NCI-H748 (cell line): Measurements from ENCODE around the gene FKBP9.
"Not testable (repeated sequence)": the region's sequence is repeated elsewhere in the genome, so short reads cannot be mapped to it uniquely, and the experiment has no call there.

Source experiments
- DNase-seq: peaks from one replicate; lab custom pipeline; 2025; ENCODE audit not compliant: unreplicated experiment; lab: John Stamatoyannopoulos, UW

Gene FKBP9

DNA sequence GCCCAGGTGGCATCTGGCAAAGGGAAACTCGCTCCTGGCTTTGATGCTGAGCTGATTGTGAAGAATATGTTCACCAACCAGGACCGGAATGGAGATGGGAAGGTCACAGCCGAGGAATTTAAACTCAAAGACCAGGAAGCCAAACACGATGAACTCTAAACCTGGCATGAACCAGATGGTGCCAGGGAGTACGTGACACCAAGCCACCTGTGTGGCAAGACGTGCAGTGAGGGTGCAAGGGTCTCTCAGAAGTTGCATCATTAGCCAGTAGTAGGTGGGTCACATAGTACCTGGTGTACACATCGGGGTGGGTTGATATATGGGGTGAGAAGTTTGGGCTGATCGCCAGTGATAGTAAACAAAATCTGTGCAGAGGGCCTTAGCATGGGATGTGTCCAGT is 48.0 kb downstream of the FKBP9 start:
- DNase-seq: not testable (repeated sequence)

DNA sequence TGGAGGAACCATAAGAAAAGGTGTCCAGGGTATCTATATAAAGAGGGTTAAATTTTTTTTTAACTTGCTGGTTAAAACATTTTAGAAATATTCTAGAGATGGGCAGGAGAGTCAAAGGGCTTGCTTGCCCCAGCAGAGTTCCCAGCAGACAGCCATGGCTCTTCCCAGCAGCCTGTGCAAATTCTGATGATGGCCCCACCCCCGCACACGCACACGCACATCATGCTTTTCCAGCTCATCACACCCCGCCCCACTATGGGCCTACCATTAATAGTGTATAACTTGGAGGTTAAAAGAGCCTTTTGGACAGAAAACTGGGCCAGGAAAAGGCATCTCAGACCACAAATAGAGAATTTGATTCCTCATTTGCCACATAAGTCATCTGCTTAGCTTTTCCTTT is 48.5 kb downstream of the FKBP9 start:
- DNase-seq: not testable (repeated sequence)

DNA sequence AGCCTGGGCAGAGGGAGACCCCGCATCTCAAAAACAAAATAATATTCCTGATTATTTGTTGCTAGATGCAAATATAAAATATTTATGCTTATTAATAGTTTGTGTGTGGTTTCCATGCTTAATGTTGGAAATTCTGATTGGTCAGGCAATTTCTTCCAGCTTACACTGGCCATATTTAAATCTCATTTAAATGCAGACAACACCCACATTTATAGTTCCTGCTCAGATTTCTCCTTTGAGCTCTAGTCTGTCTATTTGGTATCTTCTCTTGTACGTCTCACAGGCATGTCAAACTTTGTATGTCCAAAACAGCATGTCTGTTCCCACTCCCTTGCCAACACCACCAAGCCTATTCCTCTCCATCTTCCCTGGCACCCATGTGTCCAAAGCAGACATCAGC is 52.5 kb downstream of the FKBP9 start:
- DNase-seq: no peak

DNA sequence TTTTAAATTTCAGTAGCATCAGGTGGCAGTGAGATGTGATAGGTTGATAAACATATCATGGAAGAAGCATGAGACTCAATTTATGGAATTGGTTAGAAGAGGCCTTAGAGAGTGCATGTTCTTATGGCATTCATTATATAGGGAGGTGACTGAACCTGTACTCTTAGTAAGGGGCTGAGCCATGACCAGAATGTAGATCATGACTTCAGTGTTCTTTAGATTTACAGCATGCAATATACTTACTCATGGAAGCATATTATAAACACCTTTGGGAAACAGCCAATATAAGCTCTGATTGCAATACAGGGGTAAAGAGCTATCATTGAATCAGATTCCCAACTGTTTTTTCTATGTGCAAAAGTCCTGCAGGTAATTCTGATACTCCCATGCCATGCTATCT is 55.1 kb downstream of the FKBP9 start:
- DNase-seq: no peak

DNA sequence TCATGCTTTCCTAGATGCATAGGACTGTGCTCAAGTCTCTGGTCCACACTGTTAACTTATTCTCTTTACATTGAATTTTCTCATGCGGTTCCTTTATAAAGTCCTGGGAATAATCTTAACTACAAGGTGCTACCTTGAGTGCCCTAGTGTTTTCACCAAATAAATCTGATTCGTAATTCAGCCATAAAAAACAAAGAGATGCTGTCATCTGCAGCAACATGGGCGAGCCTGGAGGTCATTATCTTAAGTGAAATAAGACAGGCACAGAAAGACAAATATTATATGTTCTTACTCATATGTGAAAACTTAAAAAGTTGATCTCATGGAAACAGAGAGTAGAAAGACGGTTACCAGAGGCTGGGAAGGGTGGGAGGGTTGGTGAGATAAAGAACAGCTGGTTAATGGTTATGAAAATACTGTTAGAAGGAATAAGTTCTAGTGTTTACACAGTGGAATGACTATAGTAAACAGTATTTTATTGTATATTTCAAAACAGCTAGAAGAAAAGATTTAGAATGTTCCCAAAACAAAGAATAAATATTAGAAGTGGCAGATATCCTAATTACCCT is 67.0 kb downstream of the FKBP9 start:
- DNase-seq: no peak

DNA sequence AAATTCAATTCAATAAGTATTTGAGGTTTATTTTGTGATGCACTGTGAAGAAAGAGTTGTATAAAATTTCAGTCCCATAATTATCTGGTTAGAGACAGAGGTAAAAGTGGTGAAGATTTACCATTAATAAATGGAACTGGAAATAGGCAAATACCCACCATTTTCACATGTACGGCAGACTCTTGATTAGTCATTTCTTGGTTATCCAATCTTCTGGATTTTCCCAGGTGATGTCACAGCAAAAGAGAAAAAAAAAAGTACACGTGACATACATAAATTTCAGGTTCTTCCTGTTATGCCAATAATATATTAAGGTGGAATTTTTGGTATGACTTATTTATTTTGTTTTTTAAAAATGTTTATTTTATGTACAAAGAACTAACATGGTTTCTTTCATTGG is 78.5 kb downstream of the FKBP9 start:
- no peak for DNase-seq

DNA sequence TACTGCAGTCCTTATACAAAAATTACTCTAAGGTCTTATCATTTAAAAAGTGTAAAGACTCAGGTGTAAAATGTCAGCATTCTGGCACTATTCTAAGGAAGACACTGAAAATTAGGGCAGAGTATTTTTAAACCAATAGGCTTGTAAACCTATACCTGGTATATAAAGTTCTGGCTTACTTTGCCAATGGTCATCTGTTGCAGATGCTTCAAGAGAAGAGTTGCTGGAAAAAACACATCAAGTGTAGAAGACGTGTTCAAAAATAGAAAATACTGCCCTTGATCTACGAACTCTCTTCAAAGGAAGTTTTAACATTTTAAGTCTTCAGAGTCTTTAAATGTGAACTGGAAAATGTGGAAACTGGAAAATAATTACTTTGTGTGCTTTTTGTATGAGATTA is 81.4 kb downstream of the FKBP9 start:
- no peak for DNase-seq

DNA sequence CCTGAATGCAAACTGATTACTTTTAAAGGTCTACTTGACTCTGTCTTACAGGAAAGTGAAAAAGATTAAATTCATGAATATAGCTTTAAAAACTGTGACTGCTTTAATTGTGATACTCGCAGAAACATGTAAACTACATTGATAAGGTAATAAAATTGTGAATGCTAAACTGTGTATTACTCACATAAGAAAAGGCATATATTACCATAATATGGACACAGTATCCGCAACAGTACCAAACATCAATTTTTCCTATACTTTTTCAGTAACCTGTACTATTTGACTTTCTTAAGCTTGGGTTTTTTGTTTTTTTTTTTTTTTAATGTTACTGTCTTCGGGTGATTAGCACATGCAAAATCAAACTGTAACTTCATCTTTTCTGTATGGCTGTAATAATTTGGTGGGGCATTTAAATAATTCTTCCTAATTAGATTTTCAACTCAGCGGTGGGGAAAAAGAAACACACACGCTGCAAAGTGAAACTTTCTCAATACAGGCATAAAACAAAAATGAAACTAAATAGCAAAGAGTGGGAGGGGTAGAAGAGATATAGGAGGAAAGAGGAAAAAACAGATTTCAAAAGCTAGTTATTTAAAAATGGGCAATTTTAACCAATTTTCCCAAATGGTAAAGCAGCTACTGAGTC is 82.1 kb downstream of the FKBP9 start:
- no peak for DNase-seq

DNA sequence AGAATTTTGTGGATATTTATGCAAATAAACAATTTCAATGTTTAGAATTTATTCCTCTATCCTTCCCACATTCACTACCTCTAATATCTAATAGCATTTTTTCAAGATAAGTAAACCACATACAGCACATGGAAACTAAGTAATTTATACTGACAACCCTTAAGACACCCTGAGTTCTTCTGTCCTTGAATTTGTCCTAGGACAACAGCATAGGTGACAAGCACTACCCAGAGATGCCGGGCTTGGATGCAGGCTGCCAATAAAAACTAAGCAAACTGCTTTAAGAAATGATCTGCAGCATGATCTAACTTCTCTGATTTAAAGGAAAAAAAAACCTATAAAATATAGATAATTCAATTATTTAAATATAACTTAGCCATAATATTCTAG is 82.7 kb downstream of the FKBP9 start:
- DNase-seq: no peak

DNA sequence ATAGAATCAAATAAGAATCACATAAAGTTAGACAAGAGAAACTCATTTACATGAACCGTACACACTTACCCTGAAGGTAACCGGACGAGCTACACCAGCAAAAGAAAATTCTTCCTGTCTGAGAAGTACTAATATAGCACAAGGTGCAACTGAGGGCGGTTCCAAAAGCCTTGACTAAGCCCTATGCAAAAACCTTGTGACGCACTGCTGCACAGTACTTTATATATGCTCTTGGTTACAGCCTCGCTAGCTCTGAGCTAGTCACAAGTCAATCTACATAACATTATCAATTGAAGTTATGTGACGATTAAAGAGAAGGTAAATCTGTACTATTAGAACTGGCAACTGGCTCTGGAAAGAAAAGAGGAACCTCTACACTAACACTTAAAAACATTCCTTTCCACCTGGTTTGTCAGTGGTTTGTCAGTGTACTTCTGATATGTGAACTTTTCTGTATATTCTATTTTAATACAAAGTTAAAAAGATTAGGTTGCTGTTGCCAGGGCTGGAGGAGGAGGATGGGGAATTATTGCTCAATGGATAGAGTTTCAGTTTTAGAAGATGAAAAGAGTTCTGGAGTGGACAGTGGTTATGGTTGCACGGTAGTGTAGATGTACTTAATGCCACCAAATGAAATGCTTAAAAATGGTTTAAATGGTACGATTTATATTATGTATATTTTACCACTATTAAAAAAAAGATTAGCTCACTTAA is 83.7 kb downstream of the FKBP9 start:
- no peak for DNase-seq

DNA sequence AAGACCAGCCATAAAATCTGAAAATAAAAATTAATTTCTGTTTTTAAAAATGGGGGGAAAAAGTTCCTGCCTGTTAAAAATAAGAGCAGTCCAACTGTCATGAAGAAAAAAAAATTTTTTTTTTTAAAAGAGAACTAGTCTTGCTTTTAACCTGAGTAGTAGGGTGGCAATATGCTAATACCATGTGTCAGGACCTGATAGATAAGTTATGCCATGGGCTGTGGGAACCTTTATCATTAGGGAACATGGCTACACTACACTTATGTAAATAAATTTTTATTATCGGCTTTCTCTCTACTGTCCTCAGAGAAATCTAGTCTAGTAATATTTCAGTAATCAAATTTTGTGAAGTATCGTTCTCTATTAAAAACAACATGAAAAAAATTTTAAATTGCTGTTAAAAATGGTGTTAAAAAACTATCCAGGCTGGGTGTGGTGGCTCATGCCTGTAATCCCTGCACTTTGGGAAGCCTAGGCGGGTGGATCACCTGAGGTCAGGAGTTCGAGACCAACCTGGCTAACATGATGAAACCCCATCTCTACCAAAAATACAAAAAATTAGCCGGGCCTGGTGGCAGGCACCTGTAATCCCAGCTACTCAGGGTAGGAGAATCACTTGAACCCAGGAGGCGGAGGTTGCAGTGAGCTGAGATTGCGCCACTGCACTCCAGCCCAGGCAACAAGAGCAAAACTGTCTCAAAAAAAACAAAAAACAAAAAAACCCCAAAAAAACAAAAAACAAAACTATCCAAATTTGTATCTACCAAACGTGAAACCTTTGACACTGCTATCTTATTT is 84.6 kb downstream of the FKBP9 start:
- DNase-seq: no peak

DNA sequence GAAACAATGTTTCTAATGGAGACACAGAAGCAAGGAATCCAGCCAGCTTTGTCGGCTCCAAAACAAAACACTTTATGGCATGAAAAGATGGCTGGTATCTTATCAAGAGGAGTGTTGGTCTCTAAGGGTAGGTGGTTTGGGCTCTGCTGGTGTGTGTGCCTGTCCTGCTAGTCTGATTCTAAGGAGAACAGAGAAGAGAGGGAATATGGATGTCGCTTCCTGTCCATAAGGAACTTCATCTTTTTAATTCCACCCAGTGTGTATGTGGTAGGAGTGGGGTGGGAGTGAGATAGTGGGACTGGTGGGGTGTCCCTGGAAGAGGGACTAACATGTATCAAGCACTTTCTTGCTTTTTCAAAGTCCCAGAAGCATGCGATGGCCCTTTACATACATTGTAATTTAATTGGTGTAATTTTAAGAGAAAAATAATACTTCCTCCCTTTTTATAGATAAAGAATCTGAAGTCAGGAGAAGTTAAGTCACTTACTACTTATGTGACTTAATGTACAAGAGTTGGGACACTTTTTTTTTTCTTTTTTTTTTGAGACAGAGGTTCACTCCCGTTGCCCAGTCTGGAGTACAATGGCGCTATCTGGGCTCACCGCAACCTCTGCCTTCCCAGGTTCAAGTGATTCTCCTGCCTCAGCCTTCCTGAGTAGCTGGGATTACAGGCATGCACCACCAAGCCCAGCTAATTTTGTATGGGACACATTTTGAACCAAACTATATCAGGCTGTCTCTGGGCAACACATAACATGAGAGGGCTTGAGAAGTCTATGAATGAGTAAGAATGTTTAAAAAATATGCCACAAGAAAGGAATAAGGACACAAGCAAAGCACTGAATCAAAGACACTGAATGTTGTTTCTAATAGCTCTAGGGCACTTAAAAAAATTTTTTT is 86.5 kb downstream of the FKBP9 start:
- DNase-seq: no peak

DNA sequence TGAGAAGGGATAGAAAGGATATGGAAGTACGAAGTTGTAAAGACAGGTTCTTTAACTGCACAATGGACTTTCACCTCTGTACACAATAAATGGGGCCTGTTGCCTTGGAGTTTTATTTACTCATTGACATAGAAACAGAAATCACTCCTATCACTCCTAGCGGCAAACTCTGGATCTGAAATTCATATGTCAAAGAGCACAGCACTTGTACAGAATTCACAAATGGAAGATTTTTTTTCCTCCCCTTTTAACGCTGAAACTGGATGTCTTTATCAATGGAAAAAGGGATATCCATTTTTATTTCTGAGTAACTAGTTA is 87.1 kb downstream of the FKBP9 start:
- peak; percentile 11 for DNase-seq

DNA sequence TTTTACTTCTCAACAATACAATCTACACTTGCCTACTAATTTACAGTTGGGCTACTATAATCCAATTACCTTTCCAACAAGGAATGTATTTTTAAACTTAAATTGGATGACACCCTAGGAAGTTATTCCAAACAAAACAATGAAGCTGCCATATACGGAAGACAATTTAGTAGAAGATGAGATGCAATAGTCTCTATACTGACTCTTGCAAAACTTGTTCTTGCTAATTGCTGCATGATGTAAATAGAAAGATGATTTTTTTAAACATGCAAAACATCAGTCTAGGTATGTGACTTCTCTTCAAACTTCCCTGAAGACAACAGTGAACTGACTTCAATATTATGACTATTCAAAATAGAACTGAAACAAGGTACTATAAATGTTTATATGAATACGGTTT is 87.7 kb downstream of the FKBP9 start:
- DNase-seq: no peak

DNA sequence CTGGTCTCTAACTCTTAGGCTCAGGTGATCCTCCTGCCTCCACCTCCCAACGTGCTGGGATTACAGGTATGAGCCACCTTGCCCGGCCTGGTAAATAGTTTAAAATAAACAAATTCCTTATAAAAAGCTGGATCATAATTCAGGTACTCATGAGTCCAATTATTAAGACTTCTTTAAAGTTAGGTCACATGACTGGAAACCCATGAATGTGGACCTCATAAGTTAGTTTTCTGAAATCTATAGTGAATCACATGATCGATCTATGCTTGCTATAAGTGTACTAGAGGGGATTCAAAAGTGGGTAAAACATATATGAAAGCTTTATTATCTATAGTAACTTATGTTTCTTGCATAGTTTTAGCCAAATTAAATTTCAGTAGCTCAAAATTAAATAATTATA is 91.0 kb downstream of the FKBP9 start:
- DNase-seq: no peak

DNA sequence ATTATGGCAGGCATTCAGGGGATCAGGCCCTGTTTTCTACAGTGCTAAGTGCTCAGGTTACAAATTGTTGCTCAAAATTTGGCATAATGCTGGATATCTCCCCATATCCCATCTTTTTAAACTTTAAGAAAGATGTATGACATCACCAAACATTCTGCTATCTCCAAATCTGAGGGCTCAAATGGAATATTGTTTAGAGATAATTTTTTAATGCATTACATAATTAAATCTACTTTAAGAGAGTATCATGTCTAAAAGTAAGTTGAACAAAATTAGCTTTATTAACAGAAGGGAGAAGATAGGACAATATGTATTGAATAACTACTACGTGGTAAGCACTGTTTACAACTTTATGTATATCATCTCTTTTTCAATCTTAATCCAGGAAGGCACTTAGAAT is 91.5 kb downstream of the FKBP9 start:
- DNase-seq: no peak

DNA sequence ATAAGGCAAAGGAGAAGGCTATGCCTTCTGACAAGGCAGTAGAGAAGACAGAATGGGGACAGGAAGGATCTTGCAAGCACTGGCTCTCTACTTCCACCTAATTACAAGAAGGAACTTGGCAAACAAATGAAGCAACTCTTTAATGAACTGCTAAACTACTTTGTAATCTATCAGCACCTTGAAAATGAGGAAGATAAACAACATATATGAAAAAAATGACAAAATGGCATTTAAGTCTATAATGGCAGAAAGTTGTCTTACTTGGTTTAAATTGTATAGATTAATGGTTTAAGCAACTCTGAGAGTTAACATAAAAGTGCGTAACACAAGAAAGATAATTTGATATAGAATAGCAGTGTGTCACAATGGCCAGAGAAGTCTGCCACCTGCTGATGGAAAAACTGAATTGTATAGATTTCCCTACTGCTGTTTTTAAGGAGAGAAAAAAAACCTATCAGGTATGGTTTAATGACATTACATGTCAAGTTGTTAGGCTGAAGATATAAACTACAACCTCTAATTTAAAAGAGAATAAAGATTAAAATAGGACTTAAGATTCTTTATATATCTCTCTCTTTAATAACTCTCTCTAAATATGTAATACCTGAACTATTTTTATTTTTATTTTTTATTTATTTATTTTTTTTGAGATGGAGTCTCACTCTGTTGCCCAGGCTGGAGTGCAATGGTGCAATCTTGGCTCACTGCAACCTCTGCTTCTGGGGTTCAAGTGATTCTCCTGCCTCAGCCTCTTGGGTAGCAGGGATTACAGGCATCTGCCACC is 93.5 kb downstream of the FKBP9 start:
- DNase-seq: peak; percentile 52

DNA sequence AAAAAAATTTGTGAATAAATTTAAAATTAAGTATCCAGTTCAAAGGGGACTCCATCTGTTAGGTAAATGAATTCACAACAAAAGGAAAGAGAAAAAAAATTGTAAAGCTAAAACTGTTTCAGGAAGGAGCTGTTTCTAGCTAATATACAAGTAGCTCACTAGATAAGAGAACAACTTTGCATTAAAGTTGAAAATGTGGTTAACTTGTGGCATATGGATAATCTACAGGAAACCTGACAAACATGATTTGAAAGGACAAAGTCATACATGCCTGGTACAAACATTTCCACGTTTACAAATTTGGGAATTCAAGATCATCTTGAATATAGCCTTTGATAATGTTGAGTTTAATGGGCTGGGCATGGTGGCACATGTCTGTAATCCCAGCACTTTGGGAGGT is 96.5 kb downstream of the FKBP9 start:
- no peak for DNase-seq

DNA sequence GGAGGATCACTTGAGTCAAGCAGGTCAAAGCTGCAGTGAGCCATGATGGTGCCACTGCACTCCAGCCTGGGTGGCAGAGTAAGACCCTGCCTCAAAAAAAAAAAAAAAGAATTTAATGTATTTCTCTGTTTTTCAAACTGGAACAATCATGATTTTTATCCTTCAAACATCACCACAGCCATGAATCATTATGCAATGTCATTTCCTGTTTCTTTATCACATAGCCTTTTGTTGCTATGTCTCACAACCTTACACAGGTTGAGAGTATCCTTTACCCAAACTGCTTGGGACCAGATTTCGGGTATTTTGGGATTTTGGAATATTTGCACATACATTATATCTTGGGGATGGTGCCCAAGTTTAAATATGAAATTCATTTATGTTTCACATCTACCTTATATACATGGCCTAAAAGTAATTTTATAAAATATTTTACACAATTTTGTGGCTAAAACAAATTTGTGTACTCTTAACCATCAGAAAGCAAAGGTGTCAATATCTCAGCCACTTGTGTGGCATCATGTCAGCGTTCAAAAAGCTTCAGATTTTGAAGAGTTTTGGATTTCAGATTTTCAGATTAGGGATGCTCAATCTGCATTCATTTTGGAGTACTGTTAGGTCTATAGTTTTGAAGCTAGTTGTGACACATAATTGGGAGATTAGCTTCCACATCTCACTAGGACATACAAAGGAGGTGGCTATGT is 97.2 kb downstream of the FKBP9 start:
- no peak for DNase-seq

DNA sequence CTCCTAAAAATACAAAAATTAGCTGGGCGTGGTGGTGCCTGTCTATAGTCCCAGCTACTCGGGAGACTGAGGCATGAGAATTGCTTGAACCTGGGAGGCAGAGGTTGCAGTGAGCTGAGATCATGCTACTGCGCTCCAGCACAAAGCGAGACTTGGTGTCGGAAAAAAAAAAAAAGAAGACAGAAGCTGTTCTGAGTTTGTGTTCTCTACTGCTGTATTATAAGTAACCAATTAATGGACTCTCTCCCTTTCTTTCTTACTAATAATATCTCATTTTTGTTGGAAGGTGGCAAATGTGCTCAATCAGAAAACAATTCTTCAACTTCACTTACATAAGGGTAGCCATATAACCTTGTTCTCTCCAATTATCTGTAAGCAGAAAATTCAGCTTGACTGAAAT is 97.9 kb downstream of the FKBP9 start:
- no peak for DNase-seq
